Medulla oblongata (tissue), 1 donor: ENCODE data around the gene PEX13.
A peak's percentile ranks its signal among the peaks of the same experiment; 100 is the strongest.
"Not testable (repeated sequence)": the region's sequence is repeated elsewhere in the genome, so short reads cannot be mapped to it uniquely, and the experiment has no call there.

Experiments used
- DNase-seq: peaks from one replicate; pipeline ENCODE4 v3.0.0-alpha.2; 2015; ENCODE audit errors: extremely low spot score

PEX13 gene, protein sequence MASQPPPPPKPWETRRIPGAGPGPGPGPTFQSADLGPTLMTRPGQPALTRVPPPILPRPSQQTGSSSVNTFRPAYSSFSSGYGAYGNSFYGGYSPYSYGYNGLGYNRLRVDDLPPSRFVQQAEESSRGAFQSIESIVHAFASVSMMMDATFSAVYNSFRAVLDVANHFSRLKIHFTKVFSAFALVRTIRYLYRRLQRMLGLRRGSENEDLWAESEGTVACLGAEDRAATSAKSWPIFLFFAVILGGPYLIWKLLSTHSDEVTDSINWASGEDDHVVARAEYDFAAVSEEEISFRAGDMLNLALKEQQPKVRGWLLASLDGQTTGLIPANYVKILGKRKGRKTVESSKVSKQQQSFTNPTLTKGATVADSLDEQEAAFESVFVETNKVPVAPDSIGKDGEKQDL

DNA sequence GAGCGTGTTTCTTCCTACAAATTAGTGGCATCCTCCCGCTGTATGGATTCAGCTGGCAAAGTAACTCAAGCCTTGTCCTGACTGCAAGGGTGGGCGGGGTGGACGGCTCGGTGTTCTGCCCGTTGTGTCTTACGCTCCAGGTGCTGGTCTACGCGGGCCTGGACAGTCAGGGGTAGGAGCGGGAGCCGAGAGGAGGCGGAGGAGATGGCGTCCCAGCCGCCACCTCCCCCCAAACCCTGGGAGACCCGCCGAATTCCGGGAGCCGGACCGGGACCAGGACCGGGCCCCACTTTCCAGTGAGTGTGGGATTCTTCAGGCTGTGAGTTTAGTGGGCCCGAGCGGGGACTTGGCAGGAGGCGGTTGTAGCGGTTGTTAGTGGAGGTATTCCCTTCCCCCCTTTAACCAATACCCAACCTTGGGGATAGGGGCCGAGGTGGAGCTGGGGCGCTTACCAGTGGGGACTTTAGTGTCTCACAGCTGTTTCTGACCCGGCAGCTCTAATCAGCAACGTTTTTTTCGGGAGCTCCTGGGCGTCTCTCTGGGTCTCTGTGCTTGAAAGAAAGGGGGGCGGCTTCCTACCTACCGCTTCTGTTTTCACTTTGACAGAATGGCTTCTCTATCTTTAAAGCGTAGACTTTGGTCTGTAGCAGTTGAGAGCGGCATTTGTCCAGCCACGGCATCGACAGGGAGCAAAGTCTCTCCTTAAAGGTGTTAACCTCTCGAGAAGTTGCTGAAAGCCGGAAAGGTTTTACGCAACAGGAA lies at the start of gene PEX13, which contains the start of gene PUS10:
TSS of gene PEX13 (plus strand) at position 165 of the 762 bp plus-strand sequence. CDS start at position 205, 40 bp downstream.
TSS of gene PUS10 (minus strand) at position 700 of the 762 bp plus-strand sequence. CDS start 6,365 bp downstream, outside the sequence.
- peak; percentile 45 for DNase-seq

DNA sequence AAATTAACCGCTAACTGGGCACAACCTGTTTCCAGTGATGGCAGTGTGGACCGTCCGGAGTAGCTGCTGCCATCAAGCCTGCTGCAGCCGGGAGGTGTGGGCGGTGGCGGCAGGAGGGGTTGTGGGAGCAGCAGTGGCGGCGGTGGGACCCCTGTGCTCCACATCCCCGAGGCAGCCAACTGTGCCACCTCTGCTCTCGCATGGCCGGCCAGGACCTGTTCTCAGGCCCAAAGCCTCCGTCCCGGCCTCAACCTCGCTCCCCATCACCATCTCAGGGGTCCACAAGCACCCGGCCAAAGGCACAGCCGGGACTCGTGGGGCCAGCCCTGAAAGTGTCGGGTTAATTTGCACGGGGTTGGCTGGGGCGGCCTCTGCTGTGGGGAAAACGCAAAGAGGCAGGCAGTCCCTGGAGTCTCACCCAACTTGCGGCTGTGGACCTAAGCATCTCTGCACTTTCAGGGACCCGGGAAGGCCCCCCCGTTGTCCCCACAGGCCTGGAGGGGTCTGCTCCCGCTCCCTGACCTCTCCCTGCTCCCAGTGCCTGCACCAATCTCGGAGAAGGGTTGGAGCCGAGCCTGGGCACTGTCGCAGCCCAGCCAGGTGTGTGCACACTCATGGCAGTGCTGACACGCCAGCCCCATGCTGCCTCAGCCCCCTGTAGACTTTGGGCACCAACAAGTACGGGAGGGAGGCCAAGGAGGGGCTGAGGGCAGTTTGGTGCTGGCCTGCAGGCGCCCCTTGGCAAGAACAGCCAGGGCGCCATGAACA lies 44.4 kb upstream of the PEX13 start:
- no peak for DNase-seq

DNA sequence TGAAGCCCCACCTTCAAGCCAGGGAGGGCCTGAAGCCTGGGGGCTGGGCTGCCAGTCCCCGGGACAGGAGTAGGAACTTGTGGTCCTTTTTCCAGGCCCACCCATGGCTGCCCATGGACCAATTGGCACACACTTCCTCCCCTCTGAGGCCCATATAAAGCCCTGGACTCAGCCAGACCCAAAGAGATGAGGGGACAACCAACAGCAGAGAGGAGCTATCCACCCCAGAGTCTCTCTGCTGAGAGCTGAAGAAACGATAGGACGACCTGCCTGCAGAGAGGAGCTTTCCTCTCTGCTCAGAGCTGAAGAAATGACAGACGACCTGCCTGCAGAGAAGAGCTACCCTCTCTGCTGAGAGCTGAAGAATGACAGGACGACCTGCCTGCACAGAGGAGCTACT lies 43.8 kb upstream of the PEX13 start:
- no peak for DNase-seq

DNA sequence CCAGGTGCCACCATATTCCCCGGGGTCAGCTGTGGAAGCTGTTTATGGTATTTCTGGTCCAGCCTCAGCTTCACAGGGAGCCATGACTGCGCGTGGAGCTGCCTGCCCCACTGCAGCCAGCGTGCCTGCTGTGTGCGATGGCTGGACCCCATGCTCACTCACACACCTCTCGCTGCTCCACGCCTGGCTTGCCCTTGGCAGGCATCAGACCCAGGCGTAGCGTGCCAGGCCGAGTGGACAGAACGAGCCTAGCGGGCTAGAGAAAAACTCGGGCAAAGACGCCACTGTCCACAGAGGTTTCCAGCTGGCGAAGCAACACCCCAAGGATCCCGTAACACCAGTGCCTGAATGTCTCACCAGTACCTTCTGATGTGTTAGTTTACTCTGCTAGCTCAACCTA lies 42.9 kb upstream of the PEX13 start:
- no peak for DNase-seq

DNA sequence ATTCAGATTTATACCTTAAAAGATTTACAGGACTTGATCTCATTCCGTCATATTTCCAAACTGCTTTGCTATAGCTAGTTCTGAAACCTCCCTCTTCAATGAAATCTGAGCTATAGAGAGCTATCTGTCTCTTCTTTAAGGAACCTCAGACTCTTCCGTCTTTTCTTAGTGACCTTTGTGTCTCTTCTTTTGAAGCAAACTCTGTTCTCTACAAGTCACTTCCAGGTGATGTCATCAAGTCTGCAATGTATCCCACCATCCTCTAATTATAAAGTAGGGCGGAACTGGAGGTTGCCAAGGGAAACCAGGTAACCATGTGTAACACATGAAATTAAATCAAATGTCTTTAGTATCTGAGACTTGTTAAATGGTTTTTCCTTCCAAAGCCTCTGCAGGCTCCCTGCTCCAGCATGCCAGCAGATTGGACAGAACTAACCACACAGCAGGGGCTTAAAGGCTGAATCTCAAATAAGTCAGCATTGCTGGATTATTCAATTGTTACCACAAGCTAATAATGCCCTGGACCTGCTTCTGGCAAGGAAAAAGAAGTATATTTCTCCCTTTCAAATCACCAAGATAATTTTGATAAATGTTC lies 41.2 kb upstream of the PEX13 start:
- DNase-seq: no peak

DNA sequence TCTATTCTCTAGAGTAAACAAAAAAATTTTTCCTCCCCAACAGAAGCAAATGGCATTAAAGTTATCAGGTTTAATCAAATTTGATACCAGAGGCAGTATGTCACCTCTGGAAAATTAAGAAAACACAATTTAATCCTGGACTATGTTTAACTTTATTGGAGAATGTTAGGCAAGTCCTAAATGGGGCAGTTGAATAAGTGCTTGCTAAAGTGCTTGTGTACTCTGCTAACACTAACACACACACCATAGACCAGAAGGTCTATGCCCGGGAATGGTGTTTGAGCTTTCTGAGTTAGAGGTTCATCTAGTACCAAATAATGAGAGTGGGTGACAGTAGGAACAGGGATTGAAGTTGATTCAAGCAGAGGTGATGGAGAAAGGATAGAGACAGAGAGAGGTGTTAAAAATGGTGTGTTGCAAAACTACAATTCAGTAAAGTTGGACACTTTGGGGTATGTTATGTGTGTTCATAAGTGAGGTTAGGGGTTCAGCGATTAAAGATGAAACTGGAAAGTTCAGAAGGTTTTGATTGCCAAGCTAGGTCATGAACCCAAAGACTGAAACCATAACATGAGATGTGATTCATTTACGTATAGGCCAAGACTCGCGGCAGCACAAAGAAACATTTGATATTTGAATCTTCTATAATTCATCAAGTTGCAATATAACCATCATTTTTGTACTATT lies 40.5 kb upstream of the PEX13 start:
- no peak for DNase-seq

DNA sequence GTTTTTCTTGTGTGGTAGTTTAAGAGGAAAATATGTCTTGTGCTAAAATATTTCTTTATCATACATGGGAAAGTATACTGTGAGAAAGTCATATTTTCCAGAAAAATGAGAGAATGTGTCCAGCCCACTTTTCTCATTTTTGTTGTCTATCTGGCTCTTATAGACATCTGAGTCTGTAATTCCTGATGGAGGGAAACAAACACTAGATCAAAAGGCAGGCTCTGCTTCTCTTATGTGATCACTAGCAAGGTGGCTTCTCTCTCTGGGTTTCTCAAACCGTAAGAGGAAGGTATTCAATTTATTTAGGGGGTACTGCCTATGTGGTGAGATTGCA lies 40.0 kb upstream of the PEX13 start:
- no peak for DNase-seq

DNA sequence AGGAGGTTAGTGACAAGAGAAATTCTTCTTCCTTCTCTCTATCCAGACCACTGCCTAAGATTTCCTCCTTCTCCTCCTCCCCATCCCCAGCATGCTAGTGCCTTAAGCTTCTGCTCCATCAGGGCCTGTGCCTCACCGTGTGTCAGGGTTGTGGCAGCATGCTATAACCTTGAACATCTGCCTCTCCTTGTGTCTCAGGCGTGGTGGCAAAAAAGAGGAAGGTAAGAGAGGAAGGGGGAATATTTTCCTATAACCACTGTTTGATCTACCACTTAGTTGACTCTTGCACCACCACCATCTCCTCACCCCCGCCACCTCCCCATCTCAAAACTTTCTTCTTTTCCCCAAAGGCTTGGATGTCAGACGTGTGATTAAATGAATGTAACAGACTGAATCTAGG lies 38.3 kb upstream of the PEX13 start:
- no peak for DNase-seq

DNA sequence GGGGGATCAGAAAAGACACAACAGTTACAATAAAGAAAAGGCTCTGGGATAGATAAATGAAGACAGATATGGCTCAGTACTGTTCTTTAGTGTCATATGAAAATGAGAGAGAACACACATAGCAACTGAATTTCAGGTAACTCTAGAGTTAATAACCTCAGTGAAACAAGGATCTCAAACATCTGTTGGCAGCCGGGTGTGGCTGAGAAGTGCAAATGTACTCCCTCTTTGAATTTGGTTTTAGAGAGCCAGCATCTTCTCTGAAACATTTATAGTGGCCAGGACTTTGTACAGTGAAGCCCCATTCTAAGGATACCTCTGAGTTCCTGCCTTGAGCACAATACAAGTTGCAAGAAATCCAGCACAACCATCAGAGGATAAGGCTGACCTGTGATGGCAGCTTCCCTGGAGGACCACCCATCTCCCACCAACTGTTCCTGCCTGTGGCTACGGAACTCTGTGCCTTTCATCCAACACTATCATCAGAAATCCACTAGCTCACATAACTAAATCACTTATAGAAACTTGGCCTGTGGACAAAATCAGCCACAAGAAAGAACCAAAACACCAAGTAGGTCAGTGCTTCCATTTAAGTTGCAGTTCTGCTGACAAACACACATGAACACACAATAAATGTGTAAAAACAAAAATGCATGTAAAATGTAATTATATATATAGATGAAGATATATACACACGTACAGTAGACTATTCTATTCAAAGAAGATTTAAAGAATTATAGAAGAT lies 37.3 kb upstream of the PEX13 start:
- no peak for DNase-seq

DNA sequence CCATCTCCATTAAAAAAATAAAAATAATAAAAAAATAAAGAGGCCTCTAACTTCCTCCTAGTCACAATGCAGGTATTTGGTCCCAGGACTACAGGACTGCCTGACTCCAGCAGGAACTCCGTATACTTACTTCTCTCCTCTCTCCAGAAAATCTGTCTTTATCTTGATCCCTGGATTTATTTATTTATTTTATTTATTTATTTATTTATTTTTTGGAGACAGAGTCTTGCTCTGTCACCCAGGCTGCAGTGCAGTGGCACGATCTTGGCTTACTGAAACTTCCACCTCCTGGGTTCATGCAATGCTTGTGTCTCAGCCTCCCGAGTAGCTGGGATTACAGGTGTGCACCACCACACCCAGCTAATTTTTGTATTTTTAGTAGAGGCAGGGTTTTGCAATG lies 35.5 kb upstream of the PEX13 start:
- not testable (repeated sequence) for DNase-seq

DNA sequence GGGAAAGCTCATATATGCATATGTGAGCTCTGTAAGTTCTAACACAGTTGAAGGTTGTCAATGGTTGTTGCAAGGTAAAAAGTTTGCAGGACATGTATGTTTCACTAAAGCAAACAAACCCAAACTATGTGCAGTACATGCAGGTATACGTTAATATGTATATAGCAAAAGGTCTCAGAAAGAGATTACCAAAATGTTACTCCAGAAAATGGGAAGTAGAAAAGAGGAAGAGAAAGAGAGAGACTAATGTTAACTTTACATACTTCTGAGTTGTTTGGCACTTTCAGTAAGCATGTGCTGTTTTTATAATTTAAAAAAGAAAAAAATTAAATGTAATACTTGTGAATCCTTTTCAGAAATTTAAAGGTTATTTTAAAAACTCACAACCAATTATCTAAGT lies 32.8 kb upstream of the PEX13 start:
- peak; percentile 30 for DNase-seq

DNA sequence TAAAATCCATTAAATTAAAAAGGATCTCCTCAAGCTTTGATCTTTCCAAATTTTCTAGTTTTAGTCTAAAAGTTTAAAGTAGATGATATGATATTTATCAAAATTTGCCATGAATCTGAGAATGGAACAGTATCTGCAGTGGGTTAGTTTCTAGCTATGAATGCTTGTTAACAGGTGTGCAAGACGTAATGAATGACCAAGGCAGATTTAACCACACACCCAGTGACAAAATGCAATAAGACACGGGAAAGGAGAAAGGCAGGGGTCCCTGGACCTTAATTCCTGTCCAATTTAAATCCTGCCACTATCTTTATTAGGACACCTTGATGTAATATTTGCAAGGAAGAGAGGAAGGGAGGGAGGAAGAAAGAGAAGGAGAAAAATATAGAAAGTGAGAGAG lies 30.5 kb upstream of the PEX13 start:
- DNase-seq: no peak

DNA sequence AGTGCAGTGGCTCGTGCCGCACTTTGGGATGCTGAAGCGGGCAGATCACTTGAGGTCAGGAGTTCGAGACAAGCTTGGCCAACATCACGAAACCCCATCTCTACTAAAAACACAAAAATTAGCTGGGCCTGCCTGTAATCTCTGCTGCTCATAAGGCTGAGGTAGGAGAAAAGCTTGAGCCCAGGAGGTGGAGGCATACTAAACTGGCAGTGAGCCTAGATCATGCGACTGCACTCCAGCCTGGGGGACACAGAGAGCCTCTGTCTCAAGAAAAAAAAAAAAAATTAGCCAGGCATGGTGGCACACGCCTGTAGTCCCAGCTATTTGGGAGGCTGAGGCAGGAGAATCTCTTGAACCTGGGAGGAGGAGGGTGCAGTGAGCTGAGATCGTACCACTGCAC lies 29.9 kb upstream of the PEX13 start:
- DNase-seq: not testable (repeated sequence)

DNA sequence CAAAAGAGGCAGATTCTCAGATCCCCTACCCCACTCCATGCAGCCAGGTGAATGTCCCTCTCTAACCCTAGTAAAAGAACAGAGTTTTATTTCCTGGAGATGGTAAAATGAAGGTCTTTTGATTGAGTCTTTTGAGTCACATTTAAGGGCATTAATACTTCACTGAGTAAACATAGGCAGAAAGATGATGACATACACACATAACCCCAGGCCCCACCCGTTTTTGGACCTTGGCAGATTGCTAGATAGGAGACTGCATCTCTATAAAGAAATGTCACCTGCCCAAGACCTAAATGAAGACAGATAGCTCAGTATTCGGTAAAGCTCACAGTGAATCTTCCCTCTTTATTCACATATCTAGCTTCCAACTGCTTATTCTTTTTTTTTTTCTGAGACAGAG lies 28.3 kb upstream of the PEX13 start:
- no peak for DNase-seq

DNA sequence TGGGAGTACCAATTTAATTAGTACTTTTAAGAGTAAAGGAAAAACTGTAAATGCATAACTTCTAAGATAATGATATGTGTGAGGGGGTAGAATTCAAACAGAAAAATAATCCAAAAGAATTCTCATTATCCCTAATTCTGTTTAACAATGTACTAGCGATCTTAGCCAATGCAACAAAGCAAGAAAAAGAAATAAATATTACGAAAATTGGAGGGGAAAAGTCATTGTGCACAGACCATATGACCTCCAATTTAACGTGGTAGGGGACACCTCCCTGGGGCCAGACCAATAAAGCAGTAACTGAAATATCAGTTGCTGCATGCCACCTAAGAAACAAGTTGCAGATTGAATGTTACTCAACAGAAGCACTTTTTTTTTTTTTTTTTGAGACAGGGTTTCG lies 25.9 kb upstream of the PEX13 start:
- no peak for DNase-seq

DNA sequence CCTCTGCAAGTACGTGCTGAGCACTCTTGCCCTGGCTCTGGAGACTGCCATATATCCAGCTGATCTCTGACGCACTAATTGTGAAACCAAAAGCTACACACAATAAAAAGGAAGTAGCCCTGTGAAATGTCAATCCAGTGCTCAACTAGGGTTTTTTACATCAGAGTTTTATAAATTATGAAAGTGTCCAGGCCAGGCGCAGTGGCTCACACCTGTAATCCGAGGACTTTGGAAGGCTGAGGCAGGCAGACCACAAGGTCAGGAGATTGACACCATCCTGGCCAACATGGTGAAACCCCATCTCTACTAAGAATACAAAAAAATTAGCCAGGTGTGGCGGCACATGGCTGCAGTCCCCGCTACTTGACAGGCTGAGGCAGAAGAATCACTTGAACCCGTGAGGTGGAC lies 24.5 kb upstream of the PEX13 start:
- peak; percentile 76 for DNase-seq

DNA sequence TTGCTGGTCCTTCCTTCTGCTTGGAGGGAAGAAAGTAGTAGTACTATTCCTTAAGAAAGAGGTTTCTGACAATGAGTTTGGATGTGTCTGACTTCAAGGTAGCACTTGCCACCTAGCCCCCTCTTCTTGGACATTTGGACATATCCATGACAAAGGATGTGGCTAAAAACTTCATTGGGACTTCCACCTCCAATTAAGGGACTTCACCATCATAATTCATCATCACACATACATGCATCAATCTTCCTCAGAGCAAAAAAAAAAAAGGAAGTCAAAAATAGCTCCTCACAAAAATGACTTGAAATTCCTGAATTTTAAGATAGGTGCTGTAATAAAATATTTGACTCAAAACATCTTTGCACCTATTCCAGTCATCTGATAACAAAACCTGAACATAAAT lies 23.4 kb upstream of the PEX13 start:
- DNase-seq: no peak

DNA sequence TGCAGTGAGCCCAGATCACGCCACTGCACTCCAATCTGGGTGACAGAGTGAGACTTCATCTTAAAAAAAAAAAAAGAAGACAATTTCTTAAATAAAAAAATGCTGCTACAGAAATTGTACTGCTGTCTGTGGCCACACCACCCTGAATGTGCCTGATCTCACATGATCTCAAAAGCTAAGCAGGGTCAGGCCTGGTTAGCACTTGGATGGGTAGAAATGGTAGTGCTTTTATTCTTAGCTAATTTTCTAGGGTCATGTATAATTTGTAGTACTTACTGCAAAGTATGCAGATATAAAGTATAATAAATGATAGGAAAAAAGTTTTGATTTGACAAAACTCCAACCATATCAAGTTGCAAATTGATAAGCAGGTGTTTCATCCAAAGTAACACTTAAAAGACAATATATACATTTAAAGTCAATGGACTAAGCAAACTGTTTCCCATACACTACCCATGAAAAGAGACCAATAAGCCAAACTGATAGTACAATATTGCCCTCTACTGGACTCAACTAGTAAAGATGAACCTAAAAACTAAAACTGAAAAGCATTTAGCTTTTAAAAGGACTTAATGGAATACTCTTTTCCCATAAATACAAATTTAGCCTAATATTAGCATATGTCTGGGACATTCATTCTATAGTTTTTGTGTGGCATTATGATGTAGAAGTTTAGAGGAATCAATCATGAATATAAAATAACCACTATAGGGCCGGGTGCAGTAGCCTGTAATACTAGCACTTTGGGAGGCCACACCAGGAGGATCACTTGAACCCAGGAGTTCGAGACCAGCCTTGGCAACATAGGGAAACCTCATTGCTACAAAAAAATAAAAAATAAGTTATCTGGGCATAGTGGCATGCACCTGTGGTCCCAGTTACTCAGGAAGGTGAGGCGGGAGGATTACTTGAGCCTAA lies 18.6 kb upstream of the PEX13 start:
- DNase-seq: peak; percentile 73

DNA sequence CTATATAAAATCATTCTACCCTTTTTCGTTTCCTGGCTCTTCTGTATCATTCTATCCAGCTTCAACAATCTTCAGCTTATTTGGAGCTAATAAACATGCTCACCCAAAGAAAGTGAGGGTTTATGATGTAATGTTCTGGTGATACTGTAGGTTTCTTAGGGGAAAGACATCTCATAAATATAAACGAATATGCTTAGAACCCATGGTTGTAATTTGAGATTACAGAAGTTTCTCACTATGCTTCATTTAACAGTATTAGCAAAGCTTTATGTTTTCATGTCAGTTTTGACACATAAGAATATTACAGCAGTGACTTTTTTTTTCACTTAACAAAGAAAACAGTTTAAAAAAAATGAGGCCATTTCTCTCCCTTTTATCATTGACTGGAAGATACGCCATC lies 11.8 kb upstream of the PEX13 start:
- DNase-seq: no peak
